Fibroblast of lung (primary cell): ENCODE data around the gene CLASP1. TPM values are rescaled to one million over a fixed set of nuclear protein-coding genes. Genes with fewer than 3 reads are reported as not detected.

ENCODE experiments used
- DNase-seq, 2 donors: peaks; one replicate each; pipeline versions ENCODE4 v3.0.0 to v3.0.0-alpha.2; 2010; ENCODE audit warnings: low read depth in 2 of 2
- H2AFZ ChIP-seq: 2 replicates; pipeline ENCODE4 v1.5.1; 2012; ENCODE audit warnings: low read length, control low read depth, inconsistent platforms
- H3K27ac ChIP-seq: 2 replicates; pipeline ENCODE4 v1.5.1; 2011; ENCODE audit warnings: low read length, control low read depth; ENCODE audit not compliant: insufficient read depth
- H3K27me3 ChIP-seq: 2 replicates; pipeline ENCODE4 v1.5.1; 2011; ENCODE audit warnings: mild to moderate bottlenecking, low read length; ENCODE audit not compliant: control insufficient read depth, insufficient read depth
- H3K36me3 ChIP-seq: 2 replicates; pipeline ENCODE4 v1.5.1; 2011; ENCODE audit warnings: low read length; ENCODE audit not compliant: control insufficient read depth, insufficient read depth
- H3K4me1 ChIP-seq: 2 replicates; pipeline ENCODE4 v1.5.1; 2011; ENCODE audit warnings: low read length; ENCODE audit not compliant: control insufficient read depth, insufficient read depth; ENCODE audit errors: extremely low read depth
- H3K4me2 ChIP-seq: 2 replicates; pipeline ENCODE4 v1.5.1; 2011; ENCODE audit warnings: low read length, control low read depth; ENCODE audit not compliant: insufficient read depth; ENCODE audit errors: extremely low read depth
- H3K4me3 ChIP-seq, 4 experiments: fragments of 200-600 bp in 1 of 4; sonication (generic) in 1 of 4; replicated peaks in 1 of 4; 2 replicates each; pipeline ENCODE4 v1.5.1; 2011 to 2016; ENCODE audit warnings: low read length in 4 of 4, low read depth in 3 of 4, mild to moderate bottlenecking in 3 of 4, control low read depth in 2 of 4, inconsistent platforms in 1 of 4, mixed read lengths in 1 of 4; ENCODE audit not compliant: insufficient read depth in 1 of 4; ENCODE audit errors: control extremely low read depth in 1 of 4
- H3K79me2 ChIP-seq: 2 replicates; pipeline ENCODE4 v1.5.1; 2012; ENCODE audit warnings: mild to moderate bottlenecking, low read length, inconsistent platforms; ENCODE audit not compliant: control insufficient read depth, insufficient read depth
- H3K9ac ChIP-seq: 2 replicates; pipeline ENCODE4 v1.5.1; 2011; ENCODE audit warnings: mild to moderate bottlenecking, low read length, control low read depth; ENCODE audit not compliant: insufficient read depth
- H3K9me3 ChIP-seq: 2 replicates; pipeline ENCODE4 v1.5.1; 2012; ENCODE audit warnings: low read depth, low read length; ENCODE audit not compliant: control insufficient read depth, insufficient read depth
- H4K20me1 ChIP-seq: 2 replicates; pipeline ENCODE4 v1.5.1; 2011; ENCODE audit warnings: low read length; ENCODE audit not compliant: control insufficient read depth, insufficient read depth; ENCODE audit errors: extremely low read depth
- CTCF ChIP-seq, 2 donors: IDR thresholded peaks in 1 of 2; conservative IDR thresholded peaks in 1 of 2; 1 replicate in 1 of 2; 2 replicates in 1 of 2; pipeline ENCODE4 v1.5.1; 2011 to 2012; ENCODE audit warnings: low read length in 2 of 2, control low read depth in 1 of 2, inconsistent platforms in 1 of 2, low read depth in 1 of 2, mild to moderate bottlenecking in 1 of 2
- EZH2 ChIP-seq: IDR thresholded peaks from 2 replicates; pipeline ENCODE4 v1.5.1; 2012; ENCODE audit warnings: low read length, control low read depth, mild to moderate bottlenecking; ENCODE audit errors: missing control alignments
- polyA plus RNA-seq, 2 donors: library from polyadenylated mRNA; depleted of rRNA in 1 of 2; stranded (reverse) in 1 of 2; unstranded in 1 of 2; fragments of >200 nt; gene quantifications; 2 replicates each; pipeline ENCODE4 v1.2.1, GENCODE V29; 2011 to 2012; ENCODE audit warnings: missing spikeins in 1 of 2
- total RNA-seq: library from RNA; depleted of rRNA; stranded (reverse); fragments of >200 nt; gene quantifications from 2 replicates; pipeline ENCODE4 v1.2.1, GENCODE V29; 2014

The CLASP1 gene
- total and polyA plus RNA-seq, 2 donors (not counting 1 experiment from before 2014, with no cell fraction given) = 6.0 to 48.4 TPM

- H3K4me2 ChIP-seq = no peak overlapping the region
- H3K27ac ChIP-seq = no peak overlapping the region
- DNase-seq = no peak
- H3K79me2 ChIP-seq = no peaks in the 10 kb centered on the region
- no peak overlapping the region for H2AFZ ChIP-seq
- no peaks in the 10 kb centered on the region for H3K27me3 ChIP-seq
- H3K36me3 ChIP-seq = peaks cover 5% of the 10 kb centered on the region
- H4K20me1 ChIP-seq = no peaks in the 10 kb centered on the region
- no peak overlapping the region for H3K4me3 ChIP-seq
- no peak overlapping the region for H3K9ac ChIP-seq
- peak in 1 of 2 donors; percentile 29 for TF ChIP-seq CTCF (conservative IDR thresholded peaks at IDR 0.05 in 1 of 2, IDR thresholded peaks at IDR 0.05 in 1 of 2; ENCODE audit: low read depth in 1 of 2, low read length in 2 of 2)
- TF ChIP-seq EZH2 = no peak
- H3K4me1 ChIP-seq = peaks cover 3% of the 10 kb centered on the region
- H3K9me3 ChIP-seq = no peaks in the 10 kb centered on the region
Observed at GRCh38 chr2:121382744-121383143, 266.5 kb downstream of the CLASP1 start.

- peak in 1 of 2 donors; percentile 43 for DNase-seq
- no peaks in the 10 kb centered on the region for H3K9me3 ChIP-seq
- H3K4me1 ChIP-seq = no peaks in the 10 kb centered on the region
- H3K9ac ChIP-seq = no peak overlapping the region
- no peak overlapping the region for H3K4me3 ChIP-seq
- no peak overlapping the region for H3K4me2 ChIP-seq
- H4K20me1 ChIP-seq = no peaks in the 10 kb centered on the region
- no peaks in the 10 kb centered on the region for H3K27me3 ChIP-seq
- peaks cover 5% of the 10 kb centered on the region for H3K36me3 ChIP-seq
- H3K79me2 ChIP-seq = no peaks in the 10 kb centered on the region
- no peak for TF ChIP-seq EZH2
- no peak for TF ChIP-seq CTCF (conservative IDR thresholded peaks at IDR 0.05 in 1 of 2, IDR thresholded peaks at IDR 0.05 in 1 of 2; ENCODE audit: low read depth in 1 of 2, low read length in 2 of 2)
- H3K27ac ChIP-seq = no peak overlapping the region
- H2AFZ ChIP-seq = no peak overlapping the region
Observed at GRCh38 chr2:121377646-121378045, 271.6 kb downstream of the CLASP1 start.

GRCh38 chr2:121376535-121377250 lies 272.6 kb downstream of the CLASP1 start:
- H3K9ac ChIP-seq = no peak overlapping the region
- no peak overlapping the region for H3K27ac ChIP-seq
- H3K4me1 ChIP-seq = no peaks in the 10 kb centered on the region
- H3K9me3 ChIP-seq = no peaks in the 10 kb centered on the region
- no peaks in the 10 kb centered on the region for H4K20me1 ChIP-seq
- H3K36me3 ChIP-seq = peaks cover 5% of the 10 kb centered on the region
- no peak overlapping the region for H3K4me2 ChIP-seq
- TF ChIP-seq EZH2 = no peak
- no peak for TF ChIP-seq CTCF (conservative IDR thresholded peaks at IDR 0.05 in 1 of 2, IDR thresholded peaks at IDR 0.05 in 1 of 2; ENCODE audit: low read depth in 1 of 2, low read length in 2 of 2)
- peak in 1 of 2 donors; percentile 51 for DNase-seq
- H3K27me3 ChIP-seq = no peaks in the 10 kb centered on the region
- no peak overlapping the region for H3K4me3 ChIP-seq
- H3K79me2 ChIP-seq = no peaks in the 10 kb centered on the region
- H2AFZ ChIP-seq = no peak overlapping the region
